Stimulated activated CD4-positive, alpha-beta T cell treated with anti-CD3 and anti-CD28 coated beads, Interleukin-2, amount 100 ng/mL, for 24 hours (primary cell): ENCODE data around the gene PLCE1.

Experiments used
- DNase-seq, 2 donors: peaks; one replicate each; pipeline ENCODE4 v3.0.0-alpha.2; 2020

PLCE1 gene

GRCh38 chr10:93995182-93995581 lies 1.5 kb downstream of the PLCE1 start:
- DNase-seq = no peak

GRCh38 chr10:93995598-93996271 lies 2.0 kb downstream of the PLCE1 start:
- DNase-seq = no peak

- DNase-seq = no peak
Observed at GRCh38 chr10:93996551-93996950, 2.8 kb downstream of the PLCE1 start.

- DNase-seq = no peak
Observed at GRCh38 chr10:93997546-93997945, 3.8 kb downstream of the PLCE1 start.

- DNase-seq = no peak
Observed at GRCh38 chr10:93999401-93999851, 5.7 kb downstream of the PLCE1 start.

GRCh38 chr10:94000638-94001415 lies 7.1 kb downstream of the PLCE1 start:
- DNase-seq = no peak

- no peak for DNase-seq
Observed at GRCh38 chr10:94001416-94001810, 7.7 kb downstream of the PLCE1 start.

- no peak for DNase-seq
Observed at GRCh38 chr10:94002156-94002555, 8.4 kb downstream of the PLCE1 start.

GRCh38 chr10:94003488-94003887 lies 9.8 kb downstream of the PLCE1 start:
- no peak for DNase-seq

- no peak for DNase-seq
Observed at GRCh38 chr10:94005050-94005449, 11.3 kb downstream of the PLCE1 start.

- no peak for DNase-seq
Observed at GRCh38 chr10:94006591-94007550, 13.1 kb downstream of the PLCE1 start.

GRCh38 chr10:94008526-94008925 lies 14.8 kb downstream of the PLCE1 start:
- DNase-seq = no peak

GRCh38 chr10:94010116-94010515 lies 16.4 kb downstream of the PLCE1 start:
- DNase-seq = no peak

- no peak for DNase-seq
Observed at GRCh38 chr10:94010886-94011285, 17.2 kb downstream of the PLCE1 start.

GRCh38 chr10:94011296-94011695 lies 17.6 kb downstream of the PLCE1 start:
- DNase-seq = no peak

GRCh38 chr10:94012834-94013233 lies 19.1 kb downstream of the PLCE1 start:
- no peak for DNase-seq

GRCh38 chr10:94013331-94013760 lies 19.6 kb downstream of the PLCE1 start:
- DNase-seq = no peak

- no peak for DNase-seq
Observed at GRCh38 chr10:94014304-94014703, 20.6 kb downstream of the PLCE1 start.

- no peak for DNase-seq
Observed at GRCh38 chr10:94016727-94017714, 23.3 kb downstream of the PLCE1 start.

GRCh38 chr10:94018107-94018506 lies 24.4 kb downstream of the PLCE1 start:
- DNase-seq = no peak

- no peak for DNase-seq
Observed at GRCh38 chr10:94023906-94024305, 30.2 kb downstream of the PLCE1 start.

GRCh38 chr10:94024407-94024806 lies 30.7 kb downstream of the PLCE1 start:
- no peak for DNase-seq
